Body of pancreas (tissue), 4 donors: Measurements from ENCODE around the gene DENND11.

Experiments used
- CTCF ChIP-seq, 7 experiments: fragments of 450-650 bp in 4 of 7; fragments of 200-600 bp in 3 of 7; sonication (generic) in 3 of 7; IDR thresholded peaks; one replicate each; pipeline ENCODE4 v1.5.1; 2016 to 2019; ENCODE audit warnings: antibody characterized with exemption in 7 of 7
- POLR2A ChIP-seq, 3 donors: fragments of 450-650 bp; IDR thresholded peaks; one replicate each; pipeline ENCODE4 v1.6.1; 2016; ENCODE audit warnings: antibody characterized with exemption in 3 of 3, mild to moderate bottlenecking in 2 of 3

- TF ChIP-seq CTCF (IDR thresholded peaks at IDR 0.05) = no peak
- TF ChIP-seq POLR2A (IDR thresholded peaks at IDR 0.05) = no peak
Measured at GRCh38 chr7:141652691-141653090, 49.3 kb downstream of the DENND11 start.
